Activated CD8-positive, alpha-beta T cell treated with anti-CD3 and anti-CD28 coated beads, Interleukin-2, amount 10 ng/mL, durations not matched to agents 7 days and 5 days (primary cell): ENCODE measurements around the gene FAM181A. TPM values are rescaled to one million over a fixed set of nuclear protein-coding genes. Genes with fewer than 3 reads are reported as not detected.

ENCODE experiments used
- ATAC-seq: fragments of 150-1000 bp; cut with Tn5 transposase; one replicate; pipeline ENCODE4 v1.10.0; 2021; ENCODE audit warnings: moderate library complexity
- CTCF ChIA-PET: fragments of 350-600 bp; sonication (Branson Sonifier 250); formaldehyde crosslinking; loops from one replicate; lab custom pipeline; 2021; ENCODE audit warnings: antibody characterized with exemption; lab: Charles Lee
- POLR2A ChIA-PET: fragments of 350-600 bp; sonication (Branson Sonifier 250); formaldehyde crosslinking; loops from one replicate; lab custom pipeline; 2021; ENCODE audit warnings: antibody characterized with exemption; lab: Charles Lee
- DNase-seq: peaks from one replicate; pipeline ENCODE4 v3.0.0-alpha.2; 2020
- H3K27ac Mint-ChIP-seq: one replicate; pipeline ENCODE4 v1.8.0; 2021; ENCODE audit warnings: mild to moderate bottlenecking, mixed read lengths
- H3K27me3 Mint-ChIP-seq: one replicate; pipeline ENCODE4 v1.8.0; 2021; ENCODE audit warnings: low read depth, mixed read lengths
- H3K36me3 Mint-ChIP-seq: one replicate; pipeline ENCODE4 v1.8.0; 2021; ENCODE audit warnings: low read depth, mixed read lengths
- H3K4me1 Mint-ChIP-seq: one replicate; pipeline ENCODE4 v1.8.0; 2021; ENCODE audit warnings: low read depth, mixed read lengths
- H3K4me3 Mint-ChIP-seq: one replicate; pipeline ENCODE4 v1.8.0; 2021; ENCODE audit warnings: mild to moderate bottlenecking, mixed read lengths
- H3K9me3 Mint-ChIP-seq: one replicate; pipeline ENCODE4 v1.8.0; 2022; ENCODE audit warnings: mixed read lengths; ENCODE audit not compliant: insufficient read depth
- total RNA-seq, 2 experiments: library from RNA; stranded (reverse); gene quantifications; one replicate each; pipeline ENCODE4 v1.2.3, GENCODE V29; 2021

Gene FAM181A
- total RNA-seq, 2 experiments from 2014 or later = not detected

- Mint-ChIP-seq H3K36me3 (no peaks in the 10 kb centered on the region), H3K9me3 (no peaks in the 10 kb centered on the region), H3K27ac (no peak overlapping the region), H3K4me1 (no peaks in the 10 kb centered on the region), H3K27me3 (peaks cover 11% of the 10 kb centered on the region), H3K4me3 (no peak overlapping the region)
- POLR2A ChIA-PET = no interaction called here
- CTCF ChIA-PET = interaction anchor here (0.7 kb wide), 1 partner anchor 237 kb away, joined by 3 read pairs; no protein-coding TSS in a partner anchor
- DNase-seq (peak; percentile 76), ATAC-seq (peak; percentile 76)
Measured at GRCh38 chr14:93892923-93893558, 34.1 kb upstream of the FAM181A start.

GRCh38 chr14:93893661-93894261 lies 33.4 kb upstream of the FAM181A start:
- ATAC-seq (no peak), DNase-seq (no peak)
- H3K4me1 Mint-ChIP-seq = no peaks in the 10 kb centered on the region
- no peak overlapping the region for H3K4me3 Mint-ChIP-seq
- H3K9me3 Mint-ChIP-seq = no peaks in the 10 kb centered on the region
- ChIA-PET CTCF (interaction anchor here (0.7 kb wide), 1 partner anchor 237 kb away, joined by 3 read pairs; no protein-coding TSS in a partner anchor), POLR2A (no interaction called here)
- H3K27me3 Mint-ChIP-seq = peaks cover 11% of the 10 kb centered on the region
- H3K36me3 Mint-ChIP-seq = no peaks in the 10 kb centered on the region
- no peak overlapping the region for H3K27ac Mint-ChIP-seq

- ATAC-seq = no peak
- DNase-seq = no peak
- no peaks in the 10 kb centered on the region for H3K9me3 Mint-ChIP-seq
- CTCF ChIA-PET = interaction anchor here (0.9 to 1.3 kb wide), 2 partner anchors 9 to 241 kb away, joined by 3 read pairs; no protein-coding TSS in a partner anchor
- H3K4me3 Mint-ChIP-seq = no peak overlapping the region
- H3K4me1 Mint-ChIP-seq = no peaks in the 10 kb centered on the region
- peaks cover 11% of the 10 kb centered on the region for H3K27me3 Mint-ChIP-seq
- no peaks in the 10 kb centered on the region for H3K36me3 Mint-ChIP-seq
- no peak overlapping the region for H3K27ac Mint-ChIP-seq
- POLR2A ChIA-PET = no interaction called here
Measured at GRCh38 chr14:93895023-93895604, 32.0 kb upstream of the FAM181A start.

GRCh38 chr14:93897476-93897845 lies 29.7 kb upstream of the FAM181A start:
- Mint-ChIP-seq H3K4me1 (no peaks in the 10 kb centered on the region), H3K27ac (no peak overlapping the region), H3K36me3 (no peaks in the 10 kb centered on the region), H3K9me3 (no peaks in the 10 kb centered on the region), H3K4me3 (no peak overlapping the region), H3K27me3 (peaks cover 7% of the 10 kb centered on the region)
- ChIA-PET CTCF (no interaction called here), POLR2A (no interaction called here)
- ATAC-seq (no peak), DNase-seq (no peak)

GRCh38 chr14:93898081-93898611 lies 29.0 kb upstream of the FAM181A start:
- Mint-ChIP-seq H3K4me1 (no peaks in the 10 kb centered on the region), H3K27ac (no peak overlapping the region), H3K27me3 (peaks cover 6% of the 10 kb centered on the region), H3K36me3 (no peaks in the 10 kb centered on the region), H3K4me3 (no peak overlapping the region), H3K9me3 (no peaks in the 10 kb centered on the region)
- CTCF ChIA-PET = no interaction called here
- POLR2A ChIA-PET = no interaction called here
- no peak for DNase-seq
- no peak for ATAC-seq

GRCh38 chr14:93898731-93899130 lies 28.4 kb upstream of the FAM181A start:
- no peaks in the 10 kb centered on the region for H3K4me1 Mint-ChIP-seq
- ChIA-PET POLR2A (interaction anchor here (0.6 kb wide), 1 partner anchor 296 kb away, joined by 3 read pairs; no protein-coding TSS in a partner anchor), CTCF (no interaction called here)
- no peaks in the 10 kb centered on the region for H3K36me3 Mint-ChIP-seq
- ATAC-seq = no peak
- H3K9me3 Mint-ChIP-seq = no peaks in the 10 kb centered on the region
- H3K4me3 Mint-ChIP-seq = no peak overlapping the region
- no peak overlapping the region for H3K27ac Mint-ChIP-seq
- DNase-seq = no peak
- peaks cover 6% of the 10 kb centered on the region for H3K27me3 Mint-ChIP-seq

GRCh38 chr14:93901813-93902212 lies 25.3 kb upstream of the FAM181A start:
- no peaks in the 10 kb centered on the region for H3K36me3 Mint-ChIP-seq
- ATAC-seq (no peak), DNase-seq (no peak)
- H3K27me3 Mint-ChIP-seq = peaks cover 4% of the 10 kb centered on the region
- peaks cover 4% of the 10 kb centered on the region for H3K4me1 Mint-ChIP-seq
- no peaks in the 10 kb centered on the region for H3K9me3 Mint-ChIP-seq
- no peak overlapping the region for H3K4me3 Mint-ChIP-seq
- CTCF ChIA-PET = no interaction called here
- POLR2A ChIA-PET = no interaction called here
- H3K27ac Mint-ChIP-seq = no peak overlapping the region

GRCh38 chr14:93902619-93903307 lies 24.4 kb upstream of the FAM181A start:
- Mint-ChIP-seq H3K27me3 (peaks cover 4% of the 10 kb centered on the region), H3K27ac (no peak overlapping the region), H3K4me1 (peaks cover 4% of the 10 kb centered on the region), H3K4me3 (no peak overlapping the region), H3K36me3 (no peaks in the 10 kb centered on the region), H3K9me3 (no peaks in the 10 kb centered on the region)
- no peak for ATAC-seq
- CTCF ChIA-PET = no interaction called here
- POLR2A ChIA-PET = no interaction called here
- no peak for DNase-seq

GRCh38 chr14:93903342-93904184 lies 23.6 kb upstream of the FAM181A start:
- H3K27me3 Mint-ChIP-seq = peaks cover 4% of the 10 kb centered on the region
- H3K27ac Mint-ChIP-seq = no peak overlapping the region
- DNase-seq (no peak), ATAC-seq (no peak)
- ChIA-PET CTCF (no interaction called here), POLR2A (no interaction called here)
- H3K4me3 Mint-ChIP-seq = no peak overlapping the region
- H3K4me1 Mint-ChIP-seq = peaks cover 4% of the 10 kb centered on the region
- no peaks in the 10 kb centered on the region for H3K9me3 Mint-ChIP-seq
- no peaks in the 10 kb centered on the region for H3K36me3 Mint-ChIP-seq

- POLR2A ChIA-PET = no interaction called here
Measured at GRCh38 chr14:93905623-93906022, 21.5 kb upstream of the FAM181A start.

More at GRCh38 chr14:93905623-93906022, 21.5 kb upstream of the FAM181A start:
- peaks cover 4% of the 10 kb centered on the region for H3K4me1 Mint-ChIP-seq
- H3K27ac Mint-ChIP-seq = no peak overlapping the region
- DNase-seq (no peak), ATAC-seq (no peak)
- H3K36me3 Mint-ChIP-seq = no peaks in the 10 kb centered on the region
- peaks cover 4% of the 10 kb centered on the region for H3K27me3 Mint-ChIP-seq
- no peaks in the 10 kb centered on the region for H3K9me3 Mint-ChIP-seq
- CTCF ChIA-PET = interaction anchor here (1.6 to 1.9 kb wide), 3 partner anchors 34 to 256 kb away, joined by 3 to 6 read pairs (median 4); no protein-coding TSS in a partner anchor
- no peak overlapping the region for H3K4me3 Mint-ChIP-seq
